Heart left ventricle (tissue), 13 donors: ENCODE measurements around the gene SCYGR3.

Experiments
- CTCF ChIP-seq, 12 donors: fragments of 200-600 bp; sonication (generic) in 4 of 12; IDR thresholded peaks; one replicate each; pipeline versions ENCODE4 v1.5.0 to v1.8.0; 2018 to 2022; ENCODE audit warnings: antibody characterized with exemption in 12 of 12, mild to moderate bottlenecking in 5 of 12
- POLR2A ChIP-seq, 2 donors: fragments of 450-650 bp; IDR thresholded peaks; one replicate each; pipeline ENCODE4 v1.6.1; 2017; ENCODE audit warnings: antibody characterized with exemption in 2 of 2, mild to moderate bottlenecking in 2 of 2, moderate library complexity in 2 of 2
- donor health status: ischemic (EF 13 %, LVEDD 7.1; RV severe dilation, severe dysfunction).
- donor health status: DM: no; HTN: yes; CAD: no.
- donor health status: DM: no; HTN: no; CAD: no.
- donor health status: ischemic (EF 25% LVEDD 6.9; RV normal size, moderate dysfunction).
- donor health status: ischemic (EF 25% LVEDD 5.7; RV mildly dilated, moderate dysfunction).
- donor health status: ischemic (EF 35%, LVEDD 5.7; RV mildly dilated, moderate dysfunction).
- donor health status: nonischemic (EF 11% LVEDD 7.7; RV severe dilation, severe dysfunction).
- donor health status: DM: yes; HTN: yes; CAD: no.
- donor health status: PGD.
- donor health status: ischemic (EF 29% LVEDD 5.4; RV normal size, mild dysfunction).
- donor health status: nonischemic (EF 23%, LVEDD 6.1; RV moderate dilation, normal function).

DNA sequence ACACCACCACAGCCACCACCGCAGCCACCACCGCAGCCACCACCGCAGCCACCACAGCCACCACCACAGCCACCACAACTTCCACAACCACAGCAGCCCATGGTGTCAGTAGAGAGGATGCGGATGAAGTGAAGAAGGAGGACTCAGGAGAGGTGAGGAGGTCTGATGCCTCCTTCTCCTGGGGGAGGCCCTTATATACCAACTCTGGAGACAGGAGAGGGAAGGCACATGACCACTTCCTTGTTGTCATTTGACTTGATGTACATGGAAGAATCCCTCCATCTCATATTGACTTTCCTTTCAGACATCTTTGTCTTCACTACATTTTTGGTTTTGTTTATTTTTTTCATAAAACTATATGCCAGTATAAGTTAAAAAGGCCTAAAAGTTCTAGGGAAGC, at the start of gene SCYGR3:
- TF ChIP-seq POLR2A (IDR thresholded peaks at IDR 0.05) (no peak), CTCF (IDR thresholded peaks at IDR 0.05) (no peak)
